ENCODE results near the gene ANKS6. TPM values are rescaled to one million over a fixed set of nuclear protein-coding genes. Genes with fewer than 3 reads are reported as not detected.

Gene ANKS6
- polyA plus RNA-seq, 1 donor from 2014 or later = 16.6 TPM

DNA sequence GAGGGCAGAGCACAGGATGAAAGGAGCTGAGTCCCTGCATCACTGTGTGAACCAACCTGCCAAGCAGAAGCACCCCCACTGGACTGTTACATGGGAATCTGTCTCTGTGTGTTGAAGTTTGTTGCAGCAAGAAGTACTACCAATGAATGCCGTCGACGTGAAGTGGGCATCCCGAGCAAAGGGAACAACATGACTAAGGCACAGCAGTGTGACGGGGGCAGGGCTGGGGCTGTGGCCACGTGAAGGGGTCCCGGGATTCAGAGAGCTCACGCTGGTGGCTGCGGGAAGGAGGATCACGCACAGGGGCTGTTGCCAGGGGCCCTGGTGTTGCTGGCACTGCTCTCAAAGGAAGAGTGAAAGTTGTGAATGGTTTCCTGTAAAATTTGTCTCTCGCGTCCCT lies 60.1 kb downstream of the ANKS6 start:
- no peak overlapping the region for H3K27ac ChIP-seq (ENCODE audit: low read length)
- TF ChIP-seq POLR2AphosphoS5 (IDR thresholded peaks at IDR 0.05) = no peak
- no peak for TF ChIP-seq EP300 (conservative IDR thresholded peaks at IDR 0.05; ENCODE audit: poor library complexity, severe bottlenecking)
- no peak for TF ChIP-seq RAD21 (conservative IDR thresholded peaks at IDR 0.05)
- TF ChIP-seq, protein P1, sequence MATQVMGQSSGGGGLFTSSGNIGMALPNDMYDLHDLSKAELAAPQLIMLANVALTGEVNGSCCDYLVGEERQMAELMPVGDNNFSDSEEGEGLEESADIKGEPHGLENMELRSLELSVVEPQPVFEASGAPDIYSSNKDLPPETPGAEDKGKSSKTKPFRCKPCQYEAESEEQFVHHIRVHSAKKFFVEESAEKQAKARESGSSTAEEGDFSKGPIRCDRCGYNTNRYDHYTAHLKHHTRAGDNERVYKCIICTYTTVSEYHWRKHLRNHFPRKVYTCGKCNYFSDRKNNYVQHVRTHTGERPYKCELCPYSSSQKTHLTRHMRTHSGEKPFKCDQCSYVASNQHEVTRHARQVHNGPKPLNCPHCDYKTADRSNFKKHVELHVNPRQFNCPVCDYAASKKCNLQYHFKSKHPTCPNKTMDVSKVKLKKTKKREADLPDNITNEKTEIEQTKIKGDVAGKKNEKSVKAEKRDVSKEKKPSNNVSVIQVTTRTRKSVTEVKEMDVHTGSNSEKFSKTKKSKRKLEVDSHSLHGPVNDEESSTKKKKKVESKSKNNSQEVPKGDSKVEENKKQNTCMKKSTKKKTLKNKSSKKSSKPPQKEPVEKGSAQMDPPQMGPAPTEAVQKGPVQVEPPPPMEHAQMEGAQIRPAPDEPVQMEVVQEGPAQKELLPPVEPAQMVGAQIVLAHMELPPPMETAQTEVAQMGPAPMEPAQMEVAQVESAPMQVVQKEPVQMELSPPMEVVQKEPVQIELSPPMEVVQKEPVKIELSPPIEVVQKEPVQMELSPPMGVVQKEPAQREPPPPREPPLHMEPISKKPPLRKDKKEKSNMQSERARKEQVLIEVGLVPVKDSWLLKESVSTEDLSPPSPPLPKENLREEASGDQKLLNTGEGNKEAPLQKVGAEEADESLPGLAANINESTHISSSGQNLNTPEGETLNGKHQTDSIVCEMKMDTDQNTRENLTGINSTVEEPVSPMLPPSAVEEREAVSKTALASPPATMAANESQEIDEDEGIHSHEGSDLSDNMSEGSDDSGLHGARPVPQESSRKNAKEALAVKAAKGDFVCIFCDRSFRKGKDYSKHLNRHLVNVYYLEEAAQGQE (IDR thresholded peaks at IDR 0.05; ENCODE audit: borderline replicate concordance) = no peak
- no peak for TF ChIP-seq TAF1 (IDR thresholded peaks at IDR 0.05; ENCODE audit: low read depth)
- TF ChIP-seq EZH2 (IDR thresholded peaks at IDR 0.05; ENCODE audit: borderline replicate concordance, insufficient read depth, low read length, poor library complexity, severe bottlenecking) = no peak
- TF ChIP-seq, protein P2, sequence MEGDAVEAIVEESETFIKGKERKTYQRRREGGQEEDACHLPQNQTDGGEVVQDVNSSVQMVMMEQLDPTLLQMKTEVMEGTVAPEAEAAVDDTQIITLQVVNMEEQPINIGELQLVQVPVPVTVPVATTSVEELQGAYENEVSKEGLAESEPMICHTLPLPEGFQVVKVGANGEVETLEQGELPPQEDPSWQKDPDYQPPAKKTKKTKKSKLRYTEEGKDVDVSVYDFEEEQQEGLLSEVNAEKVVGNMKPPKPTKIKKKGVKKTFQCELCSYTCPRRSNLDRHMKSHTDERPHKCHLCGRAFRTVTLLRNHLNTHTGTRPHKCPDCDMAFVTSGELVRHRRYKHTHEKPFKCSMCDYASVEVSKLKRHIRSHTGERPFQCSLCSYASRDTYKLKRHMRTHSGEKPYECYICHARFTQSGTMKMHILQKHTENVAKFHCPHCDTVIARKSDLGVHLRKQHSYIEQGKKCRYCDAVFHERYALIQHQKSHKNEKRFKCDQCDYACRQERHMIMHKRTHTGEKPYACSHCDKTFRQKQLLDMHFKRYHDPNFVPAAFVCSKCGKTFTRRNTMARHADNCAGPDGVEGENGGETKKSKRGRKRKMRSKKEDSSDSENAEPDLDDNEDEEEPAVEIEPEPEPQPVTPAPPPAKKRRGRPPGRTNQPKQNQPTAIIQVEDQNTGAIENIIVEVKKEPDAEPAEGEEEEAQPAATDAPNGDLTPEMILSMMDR (IDR thresholded peaks at IDR 0.05; ENCODE audit: poor library complexity, severe bottlenecking) = no peak
- TF ChIP-seq MXI1 (conservative IDR thresholded peaks at IDR 0.05; ENCODE audit: poor library complexity, severe bottlenecking) = no peak
- TF ChIP-seq SMC3 (conservative IDR thresholded peaks at IDR 0.05; ENCODE audit: poor library complexity) = no peak
- H3K4me3 ChIP-seq (ENCODE audit: low read length) = no peak overlapping the region
- H3K9me3 ChIP-seq (ENCODE audit: low read length) = no peaks in the 10 kb centered on the region
- H3K27me3 ChIP-seq (ENCODE audit: insufficient read depth, low read depth, low read length) = no peaks in the 10 kb centered on the region
- no peak overlapping the region for H2AFZ ChIP-seq (ENCODE audit: low read depth, low read length)
- no peaks in the 10 kb centered on the region for H3F3A ChIP-seq (ENCODE audit: insufficient read depth, low read length, poor library complexity, severe bottlenecking)
- no peak overlapping the region for H3K9ac ChIP-seq (ENCODE audit: low read length)
- H3K79me2 ChIP-seq (replicated peaks; ENCODE audit: insufficient read depth, low read length) = no peaks in the 10 kb centered on the region
- no peaks in the 10 kb centered on the region for H4K20me1 ChIP-seq (ENCODE audit: insufficient read depth)
- no peak overlapping the region for H3K4me2 ChIP-seq (ENCODE audit: low read length)
- H3K36me3 ChIP-seq (ENCODE audit: insufficient read depth, low read length) = no peaks in the 10 kb centered on the region
- no peaks in the 10 kb centered on the region for H3K9me2 ChIP-seq (ENCODE audit: insufficient read depth, low read length)

DNA sequence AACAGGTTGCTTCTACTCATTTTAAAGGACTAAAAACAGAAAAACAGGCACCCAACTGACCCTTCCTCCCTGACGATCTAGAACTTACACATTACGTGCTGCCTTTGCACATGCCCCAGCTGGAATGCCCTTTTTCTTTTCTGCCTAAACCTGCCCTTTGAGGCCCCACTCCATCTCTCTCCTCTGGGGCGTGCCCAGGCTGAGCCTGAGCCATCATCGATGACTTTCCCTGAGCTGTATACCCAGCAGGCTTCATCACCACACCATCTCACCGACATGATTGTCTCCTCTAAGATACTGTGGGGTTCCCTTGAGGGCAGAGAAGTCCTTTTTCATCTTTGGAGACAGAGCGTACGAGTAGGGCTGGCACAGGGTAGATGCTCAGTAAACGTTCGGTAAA lies 63.6 kb downstream of the ANKS6 start:
- no peaks in the 10 kb centered on the region for H3K27me3 ChIP-seq (ENCODE audit: insufficient read depth, low read depth, low read length)
- H2AFZ ChIP-seq (ENCODE audit: low read depth, low read length) = no peak overlapping the region
- no peak overlapping the region for H3K9ac ChIP-seq (ENCODE audit: low read length)
- no peaks in the 10 kb centered on the region for H3K79me2 ChIP-seq (replicated peaks; ENCODE audit: insufficient read depth, low read length)
- no peak overlapping the region for H3K4me2 ChIP-seq (ENCODE audit: low read length)
- no peak for TF ChIP-seq TAF1 (IDR thresholded peaks at IDR 0.05; ENCODE audit: low read depth)
- no peak for TF ChIP-seq MXI1 (conservative IDR thresholded peaks at IDR 0.05; ENCODE audit: poor library complexity, severe bottlenecking)
- TF ChIP-seq, protein P1 (IDR thresholded peaks at IDR 0.05; ENCODE audit: borderline replicate concordance) = no peak
- no peak for TF ChIP-seq EP300 (conservative IDR thresholded peaks at IDR 0.05; ENCODE audit: poor library complexity, severe bottlenecking)
- TF ChIP-seq, protein P2 (IDR thresholded peaks at IDR 0.05; ENCODE audit: poor library complexity, severe bottlenecking) = no peak
- TF ChIP-seq POLR2AphosphoS5 (IDR thresholded peaks at IDR 0.05) = no peak
- no peak for TF ChIP-seq EZH2 (IDR thresholded peaks at IDR 0.05; ENCODE audit: borderline replicate concordance, insufficient read depth, low read length, poor library complexity, severe bottlenecking)
- TF ChIP-seq RAD21 (conservative IDR thresholded peaks at IDR 0.05) = no peak
- no peak for TF ChIP-seq SMC3 (conservative IDR thresholded peaks at IDR 0.05; ENCODE audit: poor library complexity)
- H3K36me3 ChIP-seq (ENCODE audit: insufficient read depth, low read length) = no peaks in the 10 kb centered on the region
- H3K27ac ChIP-seq (ENCODE audit: low read length) = no peak overlapping the region
- H3K4me3 ChIP-seq (ENCODE audit: low read length) = no peak overlapping the region
- H3K9me2 ChIP-seq (ENCODE audit: insufficient read depth, low read length) = no peaks in the 10 kb centered on the region
- no peaks in the 10 kb centered on the region for H4K20me1 ChIP-seq (ENCODE audit: insufficient read depth)
- no peaks in the 10 kb centered on the region for H3F3A ChIP-seq (ENCODE audit: insufficient read depth, low read length, poor library complexity, severe bottlenecking)
- H3K9me3 ChIP-seq (ENCODE audit: low read length) = no peaks in the 10 kb centered on the region

Data from neural cell (in vitro differentiated cells).